Liver (tissue), 3 donors: ENCODE results near the gene HARBI1.

Experiments used
- CTCF ChIP-seq: fragments of 150-350 bp; IDR thresholded peaks from 2 replicates; pipeline ENCODE4 v1.5.1; 2017; ENCODE audit warnings: improper control_type of control experiment, low read depth, low read length; ENCODE audit not compliant: missing input control
- EGR1 ChIP-seq, 2 donors: IDR thresholded peaks; 2 replicates each; pipeline ENCODE4 v1.6.1; 2016 to 2018; ENCODE audit warnings: antibody characterized with exemption in 2 of 2, low read depth in 2 of 2
- FOXA1 ChIP-seq: IDR thresholded peaks from 2 replicates; pipeline ENCODE4 v1.6.1; 2016; ENCODE audit warnings: antibody characterized with exemption
- FOXA2 ChIP-seq: IDR thresholded peaks from 2 replicates; pipeline ENCODE4 v1.6.1; 2016; ENCODE audit warnings: antibody characterized with exemption
- JUND ChIP-seq, 2 donors: IDR thresholded peaks; 2 replicates each; pipeline ENCODE4 v1.6.1; 2016; ENCODE audit warnings: antibody characterized with exemption in 2 of 2
- MAX ChIP-seq: IDR thresholded peaks from 2 replicates; pipeline ENCODE4 v1.6.1; 2016; ENCODE audit warnings: antibody characterized with exemption
- RAD21 ChIP-seq, 2 donors: IDR thresholded peaks; 2 replicates each; pipeline ENCODE4 v1.6.1; 2016; ENCODE audit warnings: antibody characterized with exemption in 2 of 2, mild to moderate bottlenecking in 2 of 2
- REST ChIP-seq: IDR thresholded peaks from 2 replicates; pipeline ENCODE4 v1.6.1; 2016; ENCODE audit warnings: antibody characterized with exemption, mild to moderate bottlenecking
- TAF1 ChIP-seq: conservative IDR thresholded peaks from 2 replicates; pipeline ENCODE4 v1.6.1; 2016; ENCODE audit warnings: antibody characterized with exemption, mild to moderate bottlenecking
- YY1 ChIP-seq: IDR thresholded peaks from 2 replicates; pipeline ENCODE4 v1.6.1; 2016; ENCODE audit warnings: antibody characterized with exemption, mild to moderate bottlenecking
- ZBTB33 ChIP-seq: IDR thresholded peaks from 2 replicates; pipeline ENCODE4 v1.6.1; 2016; ENCODE audit warnings: antibody characterized with exemption
- donor health status: healthy.
- donor health status: healthy.

- no peak for TF ChIP-seq MAX
- no peak for TF ChIP-seq CTCF
- TF ChIP-seq FOXA1: no peak
- no peak for TF ChIP-seq TAF1
- TF ChIP-seq FOXA2: no peak
- TF ChIP-seq RAD21 (IDR thresholded peaks at IDR 0.05): no peak
- no peak for TF ChIP-seq ZBTB33
- no peak for TF ChIP-seq JUND (IDR thresholded peaks at IDR 0.05)
- TF ChIP-seq EGR1 (IDR thresholded peaks at IDR 0.05; ENCODE audit: low read depth in 2 of 2): no peak
- TF ChIP-seq YY1: no peak
- no peak for TF ChIP-seq REST
Measured at GRCh38 chr11:46637546-46637945, 20.5 kb upstream of the HARBI1 start.
